ENCODE measurements around the gene RPP25. TPM values are rescaled to one million over a fixed set of nuclear protein-coding genes. Genes with fewer than 3 reads are reported as not detected.

Gene RPP25
- total and polyA plus RNA-seq, 2 of the 13 experiments (the other 11 are each of a cell fraction or from before 2014, with no cell fraction given): 0.05 to 0.11 TPM

- TF ChIP-seq ATF2 (CRISPR knock-in tag; IDR thresholded peaks at IDR 0.05) (peak; percentile 53; the same call in 1 of the 2 replicates), ZNF724P (CRISPR knock-in tag; IDR thresholded peaks at IDR 0.05; ENCODE audit: borderline replicate concordance) (no peak), JUNB (CRISPR knock-in tag; IDR thresholded peaks at IDR 0.05; ENCODE audit: borderline replicate concordance) (no peak), ARID5B (CRISPR knock-in tag; IDR thresholded peaks at IDR 0.05) (no peak), CENPBD1 (CRISPR knock-in tag; IDR thresholded peaks at IDR 0.05; ENCODE audit: borderline replicate concordance, low read depth) (no peak), CREM (IDR thresholded peaks at IDR 0.05) (peak; percentile 46), CREM (CRISPR knock-in tag; IDR thresholded peaks at IDR 0.05) (no peak), CHD4 (IDR thresholded peaks at IDR 0.05; ENCODE audit: borderline replicate concordance, low read length) (no peak), PATZ1 (CRISPR knock-in tag; IDR thresholded peaks at IDR 0.05) (peak; percentile 75), TRAFD1 (CRISPR knock-in tag; IDR thresholded peaks at IDR 0.05; ENCODE audit: borderline replicate concordance) (no peak), ZSCAN29 (CRISPR knock-in tag; conservative IDR thresholded peaks at IDR 0.05) (no peak), DNMT1 (CRISPR knock-in tag; IDR thresholded peaks at IDR 0.05) (no peak), ZFP1 (CRISPR knock-in tag; IDR thresholded peaks at IDR 0.05) (no peak), SNAPC5 (CRISPR knock-in tag; IDR thresholded peaks at IDR 0.05; ENCODE audit: borderline replicate concordance) (no peak), BATF2 (CRISPR knock-in tag; IDR thresholded peaks at IDR 0.05) (no peak), ZNF225 (CRISPR knock-in tag; IDR thresholded peaks at IDR 0.05) (no peak), PTBP1 (IDR thresholded peaks at IDR 0.05; ENCODE audit: low read depth, low read length, poor library complexity, severe bottlenecking) (no peak)
Observed at GRCh38 chr15:74995779-74996765, 39.5 kb upstream of the RPP25 start (continued).

All from HepG2 (cell line).